Kidney (tissue), 14 donors: ENCODE data around the gene PLEK2. TPM values are rescaled to one million over a fixed set of nuclear protein-coding genes. Genes with fewer than 3 reads are reported as not detected.

Source experiments
- DNase-seq, 5 donors: peaks; one replicate each; pipeline ENCODE4 v3.0.0-alpha.2; 2013 to 2020
- FAIRE-seq: peaks from 2 replicates; lab custom pipeline; 2012; peaks lifted over from hg19 to GRCh38; lab: Jason Lieb, UNC
- H3K27ac ChIP-seq, 2 donors: one replicate each; pipeline ENCODE4 v1.7.0; 2013; ENCODE audit warnings: low read depth in 2 of 2, low read length in 2 of 2, inconsistent platforms in 1 of 2
- H3K27me3 ChIP-seq: one replicate; pipeline ENCODE4 v1.7.1; 2013; ENCODE audit warnings: low read length, inconsistent platforms; ENCODE audit not compliant: control insufficient read depth, insufficient read depth
- H3K36me3 ChIP-seq, 3 donors: one replicate each; pipeline versions ENCODE4 v1.7.0 to v1.7.1; 2013; ENCODE audit warnings: low read length in 3 of 3, control low read depth in 1 of 3, inconsistent platforms in 1 of 3; ENCODE audit not compliant: insufficient read depth in 3 of 3, control insufficient read depth in 2 of 3
- H3K4me1 ChIP-seq, 3 donors: one replicate each; pipeline versions ENCODE4 v1.7.0 to v1.7.1; 2013; ENCODE audit warnings: low read length in 3 of 3, inconsistent platforms in 1 of 3, low read depth in 1 of 3; ENCODE audit not compliant: control insufficient read depth in 2 of 3, insufficient read depth in 2 of 3
- H3K4me3 ChIP-seq, 3 donors: one replicate each; pipeline versions ENCODE4 v1.7.0 to v1.8.1; 2013; ENCODE audit warnings: low read length in 3 of 3, control low read depth in 1 of 3, inconsistent platforms in 1 of 3
- H3K9ac ChIP-seq, 3 donors: one replicate each; pipeline versions ENCODE4 v1.7.0 to v1.7.1; 2013; ENCODE audit warnings: low read length in 3 of 3, control low read depth in 1 of 3, inconsistent platforms in 1 of 3
- H3K9me3 ChIP-seq, 3 donors: one replicate each; pipeline versions ENCODE4 v1.7.0 to v1.7.1; 2013; ENCODE audit warnings: low read length in 3 of 3, control low read depth in 1 of 3, inconsistent platforms in 1 of 3; ENCODE audit not compliant: control insufficient read depth in 2 of 3, insufficient read depth in 1 of 3
- CTCF ChIP-seq: IDR thresholded peaks from 3 replicates; pipeline ENCODE4 v1.5.1; 2012; ENCODE audit warnings: mild to moderate bottlenecking, moderate library complexity, borderline replicate concordance; ENCODE audit not compliant: insufficient read depth; ENCODE audit errors: extremely low read depth
- intact Hi-C: fragments of 100-400 bp; cut with DNase I; formaldehyde crosslinking; loops from one replicate; pipeline ENCODE4 v1.11.1; 2022
- polyA plus RNA-seq: library from polyadenylated mRNA; stranded (reverse); fragments of 350-450 nt; fragmentation: Illumina TruSeq; extraction: RNeasy Lipid Tissue Mini Kit (QIAGEN cat#74804); gene quantifications from one replicate; pipeline ENCODE4 v1.2.3, GENCODE V29; 2014; ENCODE audit warnings: low read depth, low replicate concordance; ENCODE audit not compliant: insufficient read depth
- total RNA-seq: library from RNA; stranded (reverse); fragmentation: NEBNext Ultra II Directional; extraction: Animal tissue kit (Norgen Biotek cat#: 25700); gene quantifications from one replicate; pipeline ENCODE4 v1.2.1, GENCODE V29; 2021
- donor health status: control.
- donor health status: control.
- donor health status: control.
- donor health status: control.
- donor health status: control.
- donor health status: DM: yes; HTN: yes; CAD: no.
- donor health status: Normal renal cell carcinoma (clear cell type).

PLEK2 gene
- total and polyA plus RNA-seq, 2 donors from 2014 or later, result 10.8 to 11.4 TPM

- H3K27ac ChIP-seq, result no peak overlapping the region
- TF ChIP-seq CTCF, result no peak
- H3K36me3 ChIP-seq, result no peaks in the 10 kb centered on the region
- no peaks in the 10 kb centered on the region for H3K4me1 ChIP-seq
- FAIRE-seq, result no peak
- no peak overlapping the region for H3K9ac ChIP-seq
- H3K27me3 ChIP-seq, result no peaks in the 10 kb centered on the region
- no peak for DNase-seq
- H3K9me3 ChIP-seq, result no peaks in the 10 kb centered on the region
- intact Hi-C loops, result no loop called here
- H3K4me3 ChIP-seq, result no peak overlapping the region
Measured at GRCh38 chr14:67442139-67442906, 30.4 kb upstream of the PLEK2 start.

- DNase-seq (no peak), FAIRE-seq (no peak)
- H3K9ac ChIP-seq, result no peak overlapping the region
- no peaks in the 10 kb centered on the region for H3K36me3 ChIP-seq
- H3K27ac ChIP-seq, result no peak overlapping the region
- H3K27me3 ChIP-seq, result no peaks in the 10 kb centered on the region
- no peak for TF ChIP-seq CTCF
- no peaks in the 10 kb centered on the region for H3K4me1 ChIP-seq
- H3K9me3 ChIP-seq, result no peaks in the 10 kb centered on the region
- H3K4me3 ChIP-seq, result no peak overlapping the region
- intact Hi-C loops, result no loop called here
Measured at GRCh38 chr14:67441672-67442071, 29.7 kb upstream of the PLEK2 start.

GRCh38 chr14:67441256-67441655 lies 29.3 kb upstream of the PLEK2 start:
- Histone ChIP-seq H3K36me3 (no peaks in the 10 kb centered on the region), H3K27me3 (no peaks in the 10 kb centered on the region), H3K9me3 (no peaks in the 10 kb centered on the region), H3K9ac (no peak overlapping the region), H3K4me1 (no peaks in the 10 kb centered on the region), H3K4me3 (no peak overlapping the region), H3K27ac (no peak overlapping the region)
- no peak for TF ChIP-seq CTCF
- no peak for FAIRE-seq
- intact Hi-C loops, result no loop called here
- DNase-seq, result no peak

GRCh38 chr14:67440513-67440912 lies 28.5 kb upstream of the PLEK2 start:
- DNase-seq (no peak), FAIRE-seq (no peak)
- Histone ChIP-seq H3K9ac (no peak overlapping the region), H3K27ac (no peak overlapping the region), H3K27me3 (no peaks in the 10 kb centered on the region), H3K9me3 (no peaks in the 10 kb centered on the region), H3K36me3 (no peaks in the 10 kb centered on the region), H3K4me3 (no peak overlapping the region), H3K4me1 (no peaks in the 10 kb centered on the region)
- intact Hi-C loops, result no loop called here
- no peak for TF ChIP-seq CTCF
